RWPE1 (cell line): ENCODE data around the gene PIM3.

ENCODE experiments used
- CTCF ChIA-PET: fragments of 350-600 bp; sonication (Branson Sonifier 250); formaldehyde crosslinking; extraction: SDS; loops from one replicate; lab custom pipeline; 2021; lab: Yijun Ruan, JAX
- POLR2A ChIA-PET: fragments of 400-600 bp; formaldehyde crosslinking; extraction: SDS; loops from one replicate; lab custom pipeline; 2020; ENCODE audit warnings: antibody characterized with exemption; ENCODE audit not compliant: low non-redundant PET; lab: Yijun Ruan, JAX
- DNase-seq: peaks from one replicate; pipeline ENCODE4 v3.0.0; 2012; ENCODE audit warnings: low spot score
- H3K27ac ChIP-seq: fragments of 450-650 bp; 2 replicates; pipeline ENCODE4 v1.5.1; 2017
- TF ChIP-seq, protein P1 (sequence below): fragments of 450-650 bp; conservative IDR thresholded peaks from 2 replicates; pipeline ENCODE4 v1.5.1; 2017; ENCODE audit warnings: low read depth, mild to moderate bottlenecking

The PIM3 gene

DNA sequence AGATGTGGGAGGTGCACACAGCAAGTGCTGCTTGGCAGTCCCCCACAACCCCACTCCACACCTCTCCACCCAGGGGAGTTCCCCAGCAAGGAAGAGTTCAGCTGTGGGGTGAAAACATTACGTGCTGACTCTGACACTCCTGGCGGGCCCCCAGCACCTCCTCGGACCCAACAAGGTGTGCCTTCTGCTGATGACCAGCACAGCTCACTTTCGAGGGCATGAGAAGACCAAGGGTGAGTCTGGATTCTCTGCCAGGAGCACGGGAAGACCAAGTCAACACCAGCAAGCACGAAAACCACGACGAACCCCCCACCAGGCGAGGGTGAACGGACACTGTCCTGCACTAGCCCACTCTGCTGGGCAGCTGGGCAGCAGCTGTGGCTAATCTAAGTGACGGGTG lies 43.7 kb upstream of the PIM3 start:
- CTCF ChIA-PET, result no interaction called here
- DNase-seq, result no peak
- POLR2A ChIA-PET, result no interaction called here
- H3K27ac ChIP-seq, result peak overlapping the region; percentile 90
- TF ChIP-seq, protein P1, sequence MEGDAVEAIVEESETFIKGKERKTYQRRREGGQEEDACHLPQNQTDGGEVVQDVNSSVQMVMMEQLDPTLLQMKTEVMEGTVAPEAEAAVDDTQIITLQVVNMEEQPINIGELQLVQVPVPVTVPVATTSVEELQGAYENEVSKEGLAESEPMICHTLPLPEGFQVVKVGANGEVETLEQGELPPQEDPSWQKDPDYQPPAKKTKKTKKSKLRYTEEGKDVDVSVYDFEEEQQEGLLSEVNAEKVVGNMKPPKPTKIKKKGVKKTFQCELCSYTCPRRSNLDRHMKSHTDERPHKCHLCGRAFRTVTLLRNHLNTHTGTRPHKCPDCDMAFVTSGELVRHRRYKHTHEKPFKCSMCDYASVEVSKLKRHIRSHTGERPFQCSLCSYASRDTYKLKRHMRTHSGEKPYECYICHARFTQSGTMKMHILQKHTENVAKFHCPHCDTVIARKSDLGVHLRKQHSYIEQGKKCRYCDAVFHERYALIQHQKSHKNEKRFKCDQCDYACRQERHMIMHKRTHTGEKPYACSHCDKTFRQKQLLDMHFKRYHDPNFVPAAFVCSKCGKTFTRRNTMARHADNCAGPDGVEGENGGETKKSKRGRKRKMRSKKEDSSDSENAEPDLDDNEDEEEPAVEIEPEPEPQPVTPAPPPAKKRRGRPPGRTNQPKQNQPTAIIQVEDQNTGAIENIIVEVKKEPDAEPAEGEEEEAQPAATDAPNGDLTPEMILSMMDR, result no peak

GRCh38 chr22:49917974-49918910 lies 42.3 kb upstream of the PIM3 start, which contains the start of the genes ALG12 and CRELD2:
TSS of gene ALG12 (minus strand) at chr22:49918438. CDS start at chr22:49913765, 4,673 bp downstream.
TSS of gene CRELD2 (plus strand) at chr22:49918634. CDS start at chr22:49918770, 136 bp downstream.
- CTCF ChIA-PET, result no interaction called here
- peak; percentile 97 for DNase-seq
- peak within 1 kb of the TSS; percentile 90 for H3K27ac ChIP-seq
- POLR2A ChIA-PET, result no interaction called here
- TF ChIP-seq, protein P1, result no peak

GRCh38 chr22:49918911-49919881 lies 41.4 kb upstream of the PIM3 start:
- TF ChIP-seq, protein P1, result no peak
- DNase-seq, result no peak
- POLR2A ChIA-PET, result no interaction called here
- CTCF ChIA-PET, result no interaction called here
- peak overlapping the region; percentile 90 for H3K27ac ChIP-seq

DNA sequence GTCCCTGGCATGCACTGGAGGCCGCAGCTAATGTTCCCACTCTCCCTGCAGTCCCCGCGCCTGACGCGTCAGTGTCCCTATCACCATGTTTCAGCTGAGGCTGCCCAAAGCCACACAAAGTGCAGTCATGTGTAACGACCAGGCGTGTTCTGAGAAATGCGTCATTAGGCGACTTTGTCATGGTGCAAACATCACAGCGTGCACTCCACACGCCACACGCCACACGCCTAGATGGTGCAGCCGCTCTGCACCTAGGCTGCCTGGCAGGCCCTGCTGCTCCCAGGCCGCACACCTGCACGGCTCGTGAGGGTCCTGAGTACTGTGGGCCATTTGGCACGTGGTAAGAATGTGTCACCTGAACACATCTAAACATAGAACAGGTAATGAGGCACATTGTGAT lies 39.7 kb upstream of the PIM3 start:
- peak overlapping the region; percentile 37; the same call in 1 of the 2 replicates for H3K27ac ChIP-seq
- ChIA-PET POLR2A (no interaction called here), CTCF (no interaction called here)
- TF ChIP-seq, protein P1, result no peak
- DNase-seq, result no peak

- POLR2A ChIA-PET, result no interaction called here
- peak overlapping the region; percentile 37 for H3K27ac ChIP-seq
- CTCF ChIA-PET, result no interaction called here
- TF ChIP-seq, protein P1, result no peak
- no peak for DNase-seq
These were observed 38.9 kb upstream of the PIM3 start for GRCh38 chr22:49921508-49922278.
